Spinal cord (tissue), 10 donors: Measurements from ENCODE around the gene SPEN. TPM values are rescaled to one million over a fixed set of nuclear protein-coding genes. Genes with fewer than 3 reads are reported as not detected.
"Not testable (repeated sequence)": the region's sequence is repeated elsewhere in the genome, so short reads cannot be mapped to it uniquely, and the experiment has no call there.

Experiments
- DNase-seq, 6 donors: peaks; one replicate each; pipeline versions ENCODE4 v3.0.0 to v3.0.0-alpha.2; 2013 to 2015; ENCODE audit warnings: low spot score in 6 of 6, low read depth in 4 of 6
- H3K27ac ChIP-seq: one replicate; pipeline ENCODE4 v1.5.1; 2013; ENCODE audit warnings: low read depth, low read length, control low read depth
- H3K27me3 ChIP-seq: one replicate; pipeline ENCODE4 v1.6.1; 2013; ENCODE audit warnings: low read length; ENCODE audit not compliant: control insufficient read depth, insufficient read depth
- H3K36me3 ChIP-seq: one replicate; pipeline ENCODE4 v1.6.1; 2013; ENCODE audit warnings: low read length; ENCODE audit not compliant: control insufficient read depth, insufficient read depth
- H3K4me1 ChIP-seq: one replicate; pipeline ENCODE4 v1.6.1; 2013; ENCODE audit warnings: low read length; ENCODE audit not compliant: control insufficient read depth, insufficient read depth
- H3K4me3 ChIP-seq: one replicate; pipeline ENCODE4 v1.5.1; 2013; ENCODE audit warnings: low read depth, low read length, control low read depth
- H3K9me3 ChIP-seq: one replicate; pipeline ENCODE4 v1.6.1; 2013; ENCODE audit warnings: low read length; ENCODE audit not compliant: control insufficient read depth, insufficient read depth
- WGBS: methylation state at CpG from one replicate; pipeline ENCODE4 v1.1.5; 2013; ENCODE audit warnings: missing lambda C conversion rate; ENCODE audit not compliant: insufficient coverage; 5-methylcytosine and 5-hydroxymethylcytosine counted together
- polyA plus RNA-seq, 2 donors: library from polyadenylated mRNA; unstranded; fragments of 120-200 nt; gene quantifications; one replicate each; pipeline ENCODE4 v1.2.1, GENCODE V29; 2013; ENCODE audit not compliant: insufficient read length in 2 of 2
- total RNA-seq, 2 donors: library from RNA; depleted of rRNA in 1 of 2; stranded (reverse); fragments of 120-200 nt in 1 of 2; fragments of >200 nt in 1 of 2; gene quantifications; one replicate each; pipeline versions ENCODE4 v1.2.3 to v1.2.4, GENCODE V29; 2013 to 2014
- donor health status: healthy.

The SPEN gene
- total and polyA plus RNA-seq, 4 donors, result 37.9 to 79.9 (median 66.8) TPM

- H3K4me1 ChIP-seq, result peaks cover 7% of the 10 kb centered on the region
- WGBS, result 100% methylated on average over 1 of the region's 1 CpG
These were observed 124.9 kb downstream of the SPEN start for GRCh38 chr1:15972409-15972808.

GRCh38 chr1:15973772-15974171, 126.3 kb downstream of the SPEN start:
- no peaks in the 10 kb centered on the region for H3K9me3 ChIP-seq
- no peak overlapping the region for H3K27ac ChIP-seq
- H3K4me3 ChIP-seq, result no peak overlapping the region
- peaks cover 16% of the 10 kb centered on the region for H3K36me3 ChIP-seq
- no peaks in the 10 kb centered on the region for H3K27me3 ChIP-seq
- no peak for DNase-seq
- WGBS, result 100% methylated on average over 1 of the region's 4 CpGs
- peaks cover 7% of the 10 kb centered on the region for H3K4me1 ChIP-seq

More at GRCh38 chr1:15972409-15972808, 124.9 kb downstream of the SPEN start:
- peaks cover 21% of the 10 kb centered on the region for H3K36me3 ChIP-seq
- no peaks in the 10 kb centered on the region for H3K9me3 ChIP-seq
- DNase-seq, result no peak
- H3K27me3 ChIP-seq, result no peaks in the 10 kb centered on the region
- H3K27ac ChIP-seq, result no peak overlapping the region
- H3K4me3 ChIP-seq, result no peak overlapping the region

- no peak overlapping the region for H3K27ac ChIP-seq
- H3K36me3 ChIP-seq, result peaks cover 8% of the 10 kb centered on the region
- DNase-seq, result no peak
- peaks cover 7% of the 10 kb centered on the region for H3K4me1 ChIP-seq
- H3K9me3 ChIP-seq, result no peaks in the 10 kb centered on the region
- H3K4me3 ChIP-seq, result peak overlapping the region; percentile 88
- H3K27me3 ChIP-seq, result no peaks in the 10 kb centered on the region
- WGBS, result 42% methylated on average over 6 of the region's 9 CpGs
These were observed 127.3 kb downstream of the SPEN start for GRCh38 chr1:15974855-15975254.

GRCh38 chr1:15975358-15975804, 127.9 kb downstream of the SPEN start:
- peaks cover 7% of the 10 kb centered on the region for H3K4me1 ChIP-seq
- H3K36me3 ChIP-seq, result peaks cover 8% of the 10 kb centered on the region
- DNase-seq, result peak in 3 of 6 donors; percentile 48 to 81 (median 79)
- WGBS, result 0% methylated on average over 47 of the region's 47 CpGs
- peak overlapping the region; percentile 88 for H3K4me3 ChIP-seq
- no peak overlapping the region for H3K27ac ChIP-seq
- H3K9me3 ChIP-seq, result no peaks in the 10 kb centered on the region
- no peaks in the 10 kb centered on the region for H3K27me3 ChIP-seq

- Histone ChIP-seq H3K27me3 (no peaks in the 10 kb centered on the region), H3K4me1 (peaks cover 7% of the 10 kb centered on the region), H3K27ac (peak within 1 kb of the TSS; percentile 48), H3K9me3 (no peaks in the 10 kb centered on the region), H3K4me3 (peak within 1 kb of the TSS; percentile 88), H3K36me3 (peaks cover 8% of the 10 kb centered on the region)
- peak; percentile 82 to 98 (median 88) for DNase-seq
- WGBS, result 6% methylated on average over 40 of the region's 47 CpGs
These were observed 128.5 kb downstream of the SPEN start, which contains the start of gene ZBTB17 for GRCh38 chr1:15975805-15976680. Gene ZBTB17, minus strand, starts transcription at chr1:15976101. Its CDS starts 27,606 bp downstream, at chr1:15948495.

- H3K4me1 ChIP-seq, H3K9me3 ChIP-seq, H3K4me3 ChIP-seq, H3K27ac ChIP-seq, H3K36me3 ChIP-seq, H3K27me3 ChIP-seq, DNase-seq: not testable (repeated sequence)
- no CpG with 5 or more reads among the region's 4 CpGs for WGBS
These were observed 130.4 kb downstream of the SPEN start for GRCh38 chr1:15977947-15978346.

- no peaks in the 10 kb centered on the region for H3K9me3 ChIP-seq
- H3K4me1 ChIP-seq, result no peaks in the 10 kb centered on the region
- H3K27me3 ChIP-seq, result no peaks in the 10 kb centered on the region
- H3K27ac ChIP-seq, result no peak overlapping the region
- no peaks in the 10 kb centered on the region for H3K36me3 ChIP-seq
- no CpG with 5 or more reads among the region's 3 CpGs for whole genome bisulfite sequencing
- no peak for DNase-seq
- no peak overlapping the region for H3K4me3 ChIP-seq
These were observed 134.2 kb downstream of the SPEN start for GRCh38 chr1:15981679-15982078.

GRCh38 chr1:15983275-15983674, 135.8 kb downstream of the SPEN start:
- Histone ChIP-seq H3K27me3 (no peaks in the 10 kb centered on the region), H3K9me3 (no peaks in the 10 kb centered on the region), H3K36me3 (no peaks in the 10 kb centered on the region), H3K27ac (no peak overlapping the region), H3K4me3 (no peak overlapping the region), H3K4me1 (no peaks in the 10 kb centered on the region)
- DNase-seq, result no peak
- WGBS, result 30% methylated on average over 1 of the region's 1 CpG

- H3K36me3 ChIP-seq, result no peaks in the 10 kb centered on the region
- no peak overlapping the region for H3K4me3 ChIP-seq
- WGBS, result 67% methylated on average over 4 of the region's 5 CpGs
- no peaks in the 10 kb centered on the region for H3K9me3 ChIP-seq
- H3K4me1 ChIP-seq, result no peaks in the 10 kb centered on the region
- H3K27me3 ChIP-seq, result no peaks in the 10 kb centered on the region
- no peak for DNase-seq
- H3K27ac ChIP-seq, result no peak overlapping the region
These were observed 138.2 kb downstream of the SPEN start for GRCh38 chr1:15985611-15986297.
